ENCODE measurements around the gene MICAL2.

GRCh38 chr11:12087075-12088004 lies 23.1 kb upstream of the MICAL2 start:
- no peak for TF ChIP-seq REST (IDR thresholded peaks at IDR 0.05; ENCODE audit: insufficient read depth in 1 of 2, low read depth in 2 of 2, low read length in 2 of 2)
- peak; percentile 9; the same call in 1 of the 2 replicates for TF ChIP-seq TAF1 (IDR thresholded peaks at IDR 0.05; ENCODE audit: borderline replicate concordance, insufficient read depth, low read length)
- no peak for TF ChIP-seq POLR2AphosphoS5 (IDR thresholded peaks at IDR 0.05; ENCODE audit: low read depth, low read length)
- no peak for TF ChIP-seq SIN3A (IDR thresholded peaks at IDR 0.05; ENCODE audit: borderline replicate concordance, insufficient read depth, low read length)
- no peak for TF ChIP-seq FOXP2 (optimal IDR thresholded peaks at IDR 0.05; ENCODE audit: borderline replicate concordance, extremely low read depth, extremely low read length, insufficient read depth)

All from PFSK-1 (cell line).